Measurements from ENCODE around the gene ZNF200.
A peak's percentile ranks its signal among the peaks of the same experiment; 100 is the strongest.
"Not testable (repeated sequence)": the region's sequence is repeated elsewhere in the genome, so short reads cannot be mapped to it uniquely, and the experiment has no call there.

The ZNF200 gene

GRCh38 chr16:3252967-3253366 lies 18.0 kb upstream of the ZNF200 start:
- no peak for DNase-seq (ENCODE audit: low spot score)

- DNase-seq (ENCODE audit: low spot score): no peak
Measured at GRCh38 chr16:3249451-3249850, 14.5 kb upstream of the ZNF200 start.

GRCh38 chr16:3249020-3249419 lies 14.1 kb upstream of the ZNF200 start:
- DNase-seq (ENCODE audit: low spot score): no peak

GRCh38 chr16:3248596-3248995 lies 13.6 kb upstream of the ZNF200 start:
- no peak for DNase-seq (ENCODE audit: low spot score)

GRCh38 chr16:3246876-3247275 lies 11.9 kb upstream of the ZNF200 start:
- no peak for DNase-seq (ENCODE audit: low spot score)

- DNase-seq (ENCODE audit: low spot score): no peak
Measured at GRCh38 chr16:3246002-3246401, 11.0 kb upstream of the ZNF200 start.

GRCh38 chr16:3243882-3244281 lies 8.9 kb upstream of the ZNF200 start:
- DNase-seq (ENCODE audit: low spot score): no peak

- no peak for DNase-seq (ENCODE audit: low spot score)
Measured at GRCh38 chr16:3242709-3243108, 7.8 kb upstream of the ZNF200 start.

GRCh38 chr16:3241761-3242160 lies 6.8 kb upstream of the ZNF200 start:
- DNase-seq (ENCODE audit: low spot score): no peak

GRCh38 chr16:3235856-3236669 lies 1.1 kb upstream of the ZNF200 start:
- DNase-seq (ENCODE audit: low spot score): peak; percentile 85

GRCh38 chr16:3234543-3234856 lies 458 bp downstream of the ZNF200 start:
- DNase-seq (ENCODE audit: low spot score): no peak

- DNase-seq (ENCODE audit: low spot score): no peak
Measured at GRCh38 chr16:3223913-3224515, 10.9 kb downstream of the ZNF200 start.

- DNase-seq (ENCODE audit: low spot score): no peak
Measured at GRCh38 chr16:3220839-3221238, 14.1 kb downstream of the ZNF200 start.

- no peak for DNase-seq (ENCODE audit: low spot score)
Measured at GRCh38 chr16:3216263-3216640, 18.7 kb downstream of the ZNF200 start.

GRCh38 chr16:3215601-3216262 lies 19.2 kb downstream of the ZNF200 start:
- no peak for DNase-seq (ENCODE audit: low spot score)

GRCh38 chr16:3214904-3215600 lies 19.9 kb downstream of the ZNF200 start:
- no peak for DNase-seq (ENCODE audit: low spot score)

- no peak for DNase-seq (ENCODE audit: low spot score)
Measured at GRCh38 chr16:3212567-3212966, 22.4 kb downstream of the ZNF200 start.

GRCh38 chr16:3212006-3212405 lies 23.0 kb downstream of the ZNF200 start:
- no peak for DNase-seq (ENCODE audit: low spot score)

- DNase-seq (ENCODE audit: low spot score): no peak
Measured at GRCh38 chr16:3207086-3207953, 27.6 kb downstream of the ZNF200 start.

GRCh38 chr16:3205939-3206338 lies 29.0 kb downstream of the ZNF200 start:
- DNase-seq (ENCODE audit: low spot score): not testable (repeated sequence)

GRCh38 chr16:3202903-3203539 lies 31.9 kb downstream of the ZNF200 start:
- DNase-seq (ENCODE audit: low spot score): no peak
